HG02798 (cell line): ENCODE results near the gene ATAD1.
"Not testable (repeated sequence)": the region's sequence is repeated elsewhere in the genome, so short reads cannot be mapped to it uniquely, and the experiment has no call there.

ENCODE experiments used
- ATAC-seq: cut with Tn5 transposase; IDR thresholded peaks from one replicate; pipeline ENCODE4 v1.9.1; 2021; ENCODE audit warnings: mild to moderate bottlenecking; ENCODE audit not compliant: unreplicated experiment, poor library complexity

Gene ATAD1

GRCh38 chr10:87847550-87847949, 29.5 kb upstream of the ATAD1 start:
- no peak for ATAC-seq

- ATAC-seq: not testable (repeated sequence)
These were observed 28.7 kb upstream of the ATAD1 start for GRCh38 chr10:87846711-87847110.

- ATAC-seq: no peak
These were observed 28.0 kb upstream of the ATAD1 start for GRCh38 chr10:87846023-87846422.

- ATAC-seq: no peak
These were observed 27.6 kb upstream of the ATAD1 start for GRCh38 chr10:87845624-87845998.

GRCh38 chr10:87844837-87845623, 27.0 kb upstream of the ATAD1 start:
- no peak for ATAC-seq

GRCh38 chr10:87843714-87844113, 25.7 kb upstream of the ATAD1 start:
- no peak for ATAC-seq

GRCh38 chr10:87842776-87843497, 24.9 kb upstream of the ATAD1 start:
- ATAC-seq: no peak

- no peak for ATAC-seq
These were observed 24.2 kb upstream of the ATAD1 start for GRCh38 chr10:87842220-87842641.

GRCh38 chr10:87841186-87841585, 23.2 kb upstream of the ATAD1 start:
- no peak for ATAC-seq

GRCh38 chr10:87838650-87839049, 20.6 kb upstream of the ATAD1 start:
- ATAC-seq: no peak

- ATAC-seq: no peak
These were observed 19.4 kb upstream of the ATAD1 start for GRCh38 chr10:87837445-87837844.

- ATAC-seq: no peak
These were observed 18.1 kb upstream of the ATAD1 start for GRCh38 chr10:87836098-87836497.

GRCh38 chr10:87829986-87830729, 12.1 kb upstream of the ATAD1 start:
- no peak for ATAC-seq

- not testable (repeated sequence) for ATAC-seq
These were observed 11.0 kb upstream of the ATAD1 start for GRCh38 chr10:87829051-87829450.

- no peak for ATAC-seq
These were observed 9.7 kb upstream of the ATAD1 start for GRCh38 chr10:87827681-87828080.

GRCh38 chr10:87826653-87827052, 8.6 kb upstream of the ATAD1 start:
- no peak for ATAC-seq

GRCh38 chr10:87819289-87819585, 1.2 kb upstream of the ATAD1 start:
- ATAC-seq: no peak

- peak; percentile 51 for ATAC-seq
These were observed 671 bp upstream of the ATAD1 start for GRCh38 chr10:87818505-87819288.

- ATAC-seq: no peak
These were observed 973 bp downstream of the ATAD1 start for GRCh38 chr10:87816898-87817608.
